CD14-positive monocyte (primary cell): ENCODE results near the gene OR7D2. TPM values are rescaled to one million over a fixed set of nuclear protein-coding genes. Genes with fewer than 3 reads are reported as not detected.

ENCODE experiments used
- DNase-seq, 3 donors: peaks; one replicate each; pipeline ENCODE4 v3.0.0-alpha.2; 2011 to 2022
- H2AFZ ChIP-seq: 2 replicates; pipeline ENCODE4 v1.6.0; 2012; ENCODE audit warnings: mild to moderate bottlenecking, low read depth, low read length, inconsistent platforms; ENCODE audit not compliant: insufficient read depth, poor library complexity, severe bottlenecking
- H3K27ac ChIP-seq, 2 donors: 1 replicate in 1 of 2; 2 replicates in 1 of 2; pipeline ENCODE4 v1.5.1; 2012 to 2013; ENCODE audit warnings: low read length in 2 of 2, control low read depth in 1 of 2, inconsistent platforms in 1 of 2, low read depth in 1 of 2, mild to moderate bottlenecking in 1 of 2
- H3K27me3 ChIP-seq, 2 donors: one replicate each; pipeline versions ENCODE4 v1.6.0 to v1.6.1; 2011 to 2013; ENCODE audit warnings: low read length in 2 of 2; ENCODE audit not compliant: control insufficient read depth in 2 of 2, insufficient read depth in 2 of 2
- H3K36me3 ChIP-seq, 2 donors: replicated peaks in 1 of 2; 1 replicate in 1 of 2; 2 replicates in 1 of 2; pipeline versions ENCODE4 v1.5.1 to v1.6.1; 2012 to 2013; ENCODE audit warnings: low read length in 2 of 2, control low read depth in 1 of 2, inconsistent platforms in 1 of 2, mild to moderate bottlenecking in 1 of 2; ENCODE audit not compliant: insufficient read depth in 2 of 2, control insufficient read depth in 1 of 2
- H3K4me1 ChIP-seq, 2 donors: 1 replicate in 1 of 2; 2 replicates in 1 of 2; pipeline versions ENCODE4 v1.5.1 to v1.6.1; 2012 to 2013; ENCODE audit warnings: low read length in 2 of 2, control low read depth in 1 of 2, inconsistent platforms in 1 of 2, mild to moderate bottlenecking in 1 of 2, moderate library complexity in 1 of 2; ENCODE audit not compliant: insufficient read depth in 2 of 2, control insufficient read depth in 1 of 2
- H3K4me2 ChIP-seq: replicated peaks from 2 replicates; pipeline ENCODE3; 2012; ENCODE audit warnings: low read length, moderate library complexity, mild to moderate bottlenecking; ENCODE audit not compliant: poor library complexity, severe bottlenecking; ENCODE audit errors: extremely low read depth
- H3K4me3 ChIP-seq, 3 experiments: fragments of 200-600 bp in 1 of 3; sonication (generic) in 1 of 3; replicated peaks in 1 of 3; 1 replicate in 2 of 3; 2 replicates in 1 of 3; pipeline ENCODE4 v1.5.1; 2011 to 2013; ENCODE audit warnings: low read length in 3 of 3, mild to moderate bottlenecking in 3 of 3, control low read depth in 2 of 3, low read depth in 2 of 3, inconsistent platforms in 1 of 3, moderate library complexity in 1 of 3
- H3K79me2 ChIP-seq: 2 replicates; pipeline ENCODE4 v1.6.0; 2012; ENCODE audit warnings: mild to moderate bottlenecking, control low read depth, inconsistent platforms, low read length, moderate library complexity; ENCODE audit not compliant: insufficient read depth
- H3K9ac ChIP-seq: 2 replicates; pipeline ENCODE4 v1.6.0; 2017; ENCODE audit warnings: low read length, mild to moderate bottlenecking; ENCODE audit not compliant: insufficient read depth, poor library complexity, severe bottlenecking
- H3K9me3 ChIP-seq, 2 donors: replicated peaks in 1 of 2; 1 replicate in 1 of 2; 2 replicates in 1 of 2; pipeline versions ENCODE4 v1.5.1 to v1.6.1; 2012 to 2013; ENCODE audit warnings: low read length in 2 of 2, control low read depth in 1 of 2; ENCODE audit not compliant: control insufficient read depth in 1 of 2, insufficient read depth in 1 of 2
- H4K20me1 ChIP-seq: 2 replicates; pipeline ENCODE4 v1.6.0; 2012; ENCODE audit warnings: mild to moderate bottlenecking, low read length, control low read depth, moderate library complexity; ENCODE audit not compliant: insufficient read depth
- H3K27ac Mint-ChIP-seq, 7 donors: one replicate each; pipeline ENCODE4 v1.8.0; 2020; ENCODE audit warnings: mild to moderate bottlenecking in 7 of 7, mixed read lengths in 7 of 7, moderate library complexity in 6 of 7, inconsistent platforms in 2 of 7
- H3K27me3 Mint-ChIP-seq, 3 donors: one replicate each; pipeline ENCODE4 v1.8.0; 2021 to 2022; ENCODE audit warnings: low read depth in 3 of 3, mild to moderate bottlenecking in 3 of 3, mixed read lengths in 3 of 3, moderate library complexity in 3 of 3, inconsistent platforms in 1 of 3
- H3K36me3 Mint-ChIP-seq, 2 donors: one replicate each; pipeline ENCODE4 v1.8.0; 2020; ENCODE audit warnings: mixed read lengths in 2 of 2, inconsistent platforms in 1 of 2, mild to moderate bottlenecking in 1 of 2
- H3K4me1 Mint-ChIP-seq: one replicate; pipeline ENCODE4 v1.8.0; 2020; ENCODE audit warnings: mild to moderate bottlenecking, mixed read lengths
- H3K4me3 Mint-ChIP-seq, 2 donors: one replicate each; pipeline ENCODE4 v1.8.0; 2020; ENCODE audit warnings: mild to moderate bottlenecking in 2 of 2, mixed read lengths in 2 of 2, moderate library complexity in 1 of 2
- H3K9me3 Mint-ChIP-seq, 7 donors: one replicate each; pipeline ENCODE4 v1.8.0; 2020 to 2022; ENCODE audit warnings: mixed read lengths in 7 of 7, mild to moderate bottlenecking in 6 of 7, moderate library complexity in 6 of 7, inconsistent platforms in 2 of 7
- CTCF ChIP-seq: fragments of 200-600 bp; IDR thresholded peaks from one replicate; pipeline ENCODE4 v1.8.0; 2022; ENCODE audit warnings: antibody characterized with exemption, mild to moderate bottlenecking
- WGBS: methylation state at CpG from one replicate; pipeline ENCODE4 v1.1.5; 2013; ENCODE audit warnings: missing lambda C conversion rate; ENCODE audit not compliant: insufficient coverage; 5-methylcytosine and 5-hydroxymethylcytosine counted together
- intact Hi-C, 2 donors: fragments of 100-400 bp; cut with micrococcal nuclease; formaldehyde crosslinking; loops; one replicate each; pipeline versions ENCODE4 v1.15.0 to v1.15.1; 2023
- polyA plus RNA-seq, 3 donors: library from polyadenylated mRNA; depleted of rRNA in 1 of 3; unstranded in 2 of 3; stranded (reverse) in 1 of 3; fragments of 300-500 nt in 2 of 3; fragments of >200 nt in 1 of 3; fragmentation: Illumina TruSeq in 2 of 3; gene quantifications; 1 replicate in 2 of 3; 2 replicates in 1 of 3; pipeline ENCODE4 v1.2.3, GENCODE V29; 2012 to 2021

OR7D2 gene
- polyA plus RNA-seq, 3 donors, result 0.05 TPM; not detected in 2

- Mint-ChIP-seq H3K27me3 (peaks cover 0 to 8% (median 0%) of the 10 kb centered on the region in 3 donors), H3K4me1 (no peaks in the 10 kb centered on the region), H3K4me3 (no peak overlapping the region), H3K27ac (no peak overlapping the region), H3K36me3 (no peaks in the 10 kb centered on the region), H3K9me3 (peaks cover 2 to 23% (median 11%) of the 10 kb centered on the region in 7 donors)
- Histone ChIP-seq H3K27ac (no peak overlapping the region), H3K79me2 (no peaks in the 10 kb centered on the region), H2AFZ (no peak overlapping the region), H3K4me2 (no peak overlapping the region), H3K9me3 (peaks cover 0 to 5% of the 10 kb centered on the region in 2 donors), H3K27me3 (no peaks in the 10 kb centered on the region), H3K4me1 (no peaks in the 10 kb centered on the region), H3K36me3 (no peaks in the 10 kb centered on the region), H4K20me1 (no peaks in the 10 kb centered on the region), H3K9ac (no peak overlapping the region), H3K4me3 (no peak overlapping the region)
- WGBS, result 100% methylated on average over 1 of the region's 5 CpGs
- intact Hi-C loops, result no loop called here
- no peak for TF ChIP-seq CTCF
- DNase-seq, result no peak
These were observed 3.5 kb upstream of the OR7D2 start for GRCh38 chr19:9175326-9175725.

GRCh38 chr19:9183000-9183399, 4.2 kb downstream of the OR7D2 start:
- WGBS, result 93% methylated on average over 16 of the region's 17 CpGs
- no peak for DNase-seq
- no peak overlapping the region for H3K4me3 ChIP-seq
- Mint-ChIP-seq H3K9me3 (peaks cover 2 to 31% (median 14%) of the 10 kb centered on the region in 7 donors), H3K36me3 (no peaks in the 10 kb centered on the region), H3K27me3 (peaks cover 2 to 8% (median 2%) of the 10 kb centered on the region in 3 donors), H3K27ac (no peak overlapping the region), H3K4me3 (no peak overlapping the region), H3K4me1 (no peaks in the 10 kb centered on the region)
- H3K9me3 ChIP-seq, result peaks cover 0 to 14% of the 10 kb centered on the region in 2 donors
- intact Hi-C loops, result no loop called here
- H3K79me2 ChIP-seq, result no peaks in the 10 kb centered on the region
- no peak overlapping the region for H2AFZ ChIP-seq
- no peak overlapping the region for H3K4me2 ChIP-seq
- H3K27ac ChIP-seq, result no peak overlapping the region
- H3K9ac ChIP-seq, result no peak overlapping the region
- no peaks in the 10 kb centered on the region for H3K36me3 ChIP-seq
- H4K20me1 ChIP-seq, result no peaks in the 10 kb centered on the region
- H3K4me1 ChIP-seq, result no peaks in the 10 kb centered on the region
- no peaks in the 10 kb centered on the region for H3K27me3 ChIP-seq
- TF ChIP-seq CTCF, result no peak
